K562 (cell line): ENCODE data around the gene RABGAP1L. TPM values are rescaled to one million over a fixed set of nuclear protein-coding genes. Genes with fewer than 3 reads are reported as not detected.

Experiments
- ATF7 ChIP-seq: fragments of 450-650 bp; IDR thresholded peaks from 2 replicates; pipeline ENCODE4 v1.7.1; 2014; ENCODE audit warnings: mild to moderate bottlenecking, moderate library complexity
- FOXA3 ChIP-seq, 2 experiments: fragments of 450-650 bp in 1 of 2; sonication (generic) in 1 of 2; formaldehyde crosslinking; IDR thresholded peaks in 1 of 2; conservative IDR thresholded peaks in 1 of 2; 2 replicates each; pipeline versions ENCODE4 v1.4.0 to v1.8.0; 2020 to 2022; ENCODE audit warnings: mild to moderate bottlenecking in 2 of 2, missing genetic modification reagents in 1 of 2
- FOXJ3 ChIP-seq: sonication (generic); formaldehyde crosslinking; IDR thresholded peaks from 2 replicates; pipeline ENCODE4 v1.4.0; 2020; ENCODE audit warnings: mild to moderate bottlenecking, missing genetic modification reagents
- NR2C2 ChIP-seq, 2 experiments: fragments of 200-800 bp in 1 of 2; sonication (Bioruptor generic) in 1 of 2; sonication (generic) in 1 of 2; formaldehyde crosslinking in 1 of 2; IDR thresholded peaks; 2 replicates each; pipeline versions ENCODE4 v1.6.1 to v1.8.0; 2016 to 2022; ENCODE audit warnings: mild to moderate bottlenecking in 1 of 2, missing compliant biosample characterization in 1 of 2, missing genetic modification characterization in 1 of 2, missing genetic modification reagents in 1 of 2
- SMAD4 ChIP-seq: fragments of 250-450 bp; sonication (Bioruptor Pico); conservative IDR thresholded peaks from 2 replicates; pipeline ENCODE4 v1.8.0; 2021; ENCODE audit warnings: inconsistent platforms, mild to moderate bottlenecking, moderate library complexity
- ZBTB40 ChIP-seq, 2 experiments: fragments of 450-650 bp in 1 of 2; sonication (generic) in 1 of 2; formaldehyde crosslinking in 1 of 2; IDR thresholded peaks; 2 replicates each; pipeline versions ENCODE4 v1.7.1 to v1.9.0; 2016 to 2022; ENCODE audit warnings: inconsistent platforms in 1 of 2, mild to moderate bottlenecking in 1 of 2, missing genetic modification reagents in 1 of 2
- ZNF274 ChIP-seq: IDR thresholded peaks from 2 replicates; pipeline ENCODE4 v1.6.1; 2011; ENCODE audit warnings: low read depth, mild to moderate bottlenecking, low read length, moderate library complexity, borderline replicate concordance
- ZNF639 ChIP-seq, 2 experiments: fragments of 200-800 bp in 1 of 2; sonication (Bioruptor generic) in 1 of 2; sonication (generic) in 1 of 2; formaldehyde crosslinking in 1 of 2; IDR thresholded peaks in 1 of 2; conservative IDR thresholded peaks in 1 of 2; 2 replicates each; pipeline versions ENCODE4 v1.5.0 to v1.6.1; 2016 to 2020; ENCODE audit warnings: missing compliant biosample characterization in 1 of 2, missing genetic modification characterization in 1 of 2, missing genetic modification reagents in 1 of 2
- polyA plus RNA-seq, 8 experiments: library from polyadenylated mRNA; depleted of rRNA in 4 of 8; stranded (reverse) in 5 of 8; unstranded in 3 of 8; fragments of >200 nt; fragmentation: Nextera tagmentation in 2 of 8; fragmentation: Illumina TruSeq in 1 of 8; extraction: Ambion mirVana in 2 of 8; extraction: Trizol in 1 of 8; gene quantifications; 2 replicates each; pipeline versions ENCODE4 v1.2.1 to v1.2.3, GENCODE V29; 2011 to 2014; ENCODE audit warnings: inconsistent platforms in 1 of 8, missing spikeins in 1 of 8
- total RNA-seq, 7 experiments: library from RNA; depleted of rRNA in 6 of 7; stranded (reverse); fragments of >200 nt in 6 of 7; fragmentation: Illumina TruSeq in 2 of 7; extraction: Trizol in 2 of 7; gene quantifications; 2 replicates each; pipeline versions ENCODE4 v1.2.1 to v1.2.3, GENCODE V29; 2011 to 2021; ENCODE audit warnings: low replicate concordance in 1 of 7

The RABGAP1L gene
- total and polyA plus RNA-seq, 9 of the 15 experiments (the other 6 are each of a cell fraction or from before 2014, with no cell fraction given), result 16.5 to 44.9 (median 26.7) TPM

- TF ChIP-seq NR2C2 (CRISPR knock-in tag; IDR thresholded peaks at IDR 0.05), result no peak
- TF ChIP-seq NR2C2 (tag; IDR thresholded peaks at IDR 0.05), result peak; percentile 76
- no peak for TF ChIP-seq FOXJ3 (CRISPR knock-in tag)
- TF ChIP-seq ATF7, result no peak
- TF ChIP-seq SMAD4, result 0 out of 2 replicates have a peak, but pooled peaks have one; percentile 8
- 0 out of 4 replicates have a peak, but pooled peaks of 1 of the 2 experiments have one; percentile 18 for TF ChIP-seq FOXA3 (CRISPR knock-in tag; conservative IDR thresholded peaks at IDR 0.05 in 1 of 2, IDR thresholded peaks at IDR 0.05 in 1 of 2)
- peak in 1 of 2 experiments; percentile 12; a peak in 1 of 4 replicates for TF ChIP-seq ZNF639 (CRISPR knock-in tag; conservative IDR thresholded peaks at IDR 0.05 in 1 of 2, IDR thresholded peaks at IDR 0.05 in 1 of 2)
- TF ChIP-seq ZBTB40 (IDR thresholded peaks at IDR 0.05), result peak; percentile 45
- TF ChIP-seq ZBTB40 (CRISPR knock-in tag; IDR thresholded peaks at IDR 0.05), result no peak
- TF ChIP-seq ZNF274, result no peak
These were observed 809.5 kb downstream of the RABGAP1L start (continued) for GRCh38 chr1:174968750-174969244.
